PFSK-1 (cell line): ENCODE data around the gene ZNF398.

Experiments
- FOXP2 ChIP-seq: optimal IDR thresholded peaks from 2 replicates; pipeline ENCODE3; 2011; ENCODE audit warnings: borderline replicate concordance, control low read depth, inconsistent platforms; ENCODE audit not compliant: insufficient read depth; ENCODE audit errors: extremely low read length, extremely low read depth
- POLR2AphosphoS5 ChIP-seq: IDR thresholded peaks from 2 replicates; pipeline ENCODE4 v1.6.1; 2012; ENCODE audit warnings: low read depth, mild to moderate bottlenecking, control low read depth, low read length, moderate library complexity
- REST ChIP-seq, 2 experiments: IDR thresholded peaks; 2 replicates each; pipeline versions ENCODE4 v1.6.1 to v1.8.0; 2011 to 2012; ENCODE audit warnings: low read depth in 2 of 2, low read length in 2 of 2, control low read depth in 1 of 2, inconsistent platforms in 1 of 2, mild to moderate bottlenecking in 1 of 2, moderate library complexity in 1 of 2; ENCODE audit not compliant: insufficient read depth in 1 of 2
- SIN3A ChIP-seq: IDR thresholded peaks from 2 replicates; pipeline ENCODE4 v1.6.1; 2012; ENCODE audit warnings: mild to moderate bottlenecking, low read length, moderate library complexity, borderline replicate concordance; ENCODE audit not compliant: insufficient read depth
- TAF1 ChIP-seq: IDR thresholded peaks from 2 replicates; pipeline ENCODE4 v1.6.1; 2012; ENCODE audit warnings: low read length, control low read depth, borderline replicate concordance; ENCODE audit not compliant: insufficient read depth

Gene ZNF398

GRCh38 chr7:149218469-149219420 lies 71.5 kb downstream of the ZNF398 start:
- TF ChIP-seq REST (IDR thresholded peaks at IDR 0.05; ENCODE audit: insufficient read depth in 1 of 2, low read depth in 2 of 2, low read length in 2 of 2) (no peak), TAF1 (no peak), FOXP2 (no peak), SIN3A (no peak), POLR2AphosphoS5 (no peak)

DNA sequence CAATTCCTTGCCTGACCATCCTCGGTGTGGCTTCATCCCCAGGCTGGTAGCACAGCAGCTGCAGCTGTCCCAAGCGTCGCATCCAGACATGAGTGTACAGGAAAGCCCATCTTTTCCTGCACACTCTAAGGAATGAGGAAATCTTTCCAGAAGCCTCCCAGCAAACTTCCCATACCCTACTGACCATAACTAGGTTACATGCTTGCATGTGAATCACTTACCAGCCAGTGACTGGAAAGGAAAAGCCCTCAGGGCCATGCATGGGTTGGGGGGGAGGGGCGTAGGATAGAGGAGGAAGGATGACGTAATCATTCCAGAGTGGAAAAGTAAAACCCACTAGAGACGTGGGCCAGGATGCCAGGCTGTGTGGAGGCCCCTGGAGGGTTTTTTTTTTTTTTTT lies 73.3 kb downstream of the ZNF398 start:
- TF ChIP-seq SIN3A (no peak), POLR2AphosphoS5 (no peak), FOXP2 (no peak), TAF1 (no peak), REST (IDR thresholded peaks at IDR 0.05; ENCODE audit: insufficient read depth in 1 of 2, low read depth in 2 of 2, low read length in 2 of 2) (no peak)

- TF ChIP-seq REST (IDR thresholded peaks at IDR 0.05; ENCODE audit: insufficient read depth in 1 of 2, low read depth in 2 of 2, low read length in 2 of 2) (no peak), POLR2AphosphoS5 (no peak)
Measured at GRCh38 chr7:149223176-149223575, 75.9 kb downstream of the ZNF398 start.

- TF ChIP-seq FOXP2: no peak
- no peak for TF ChIP-seq SIN3A
- TF ChIP-seq REST (IDR thresholded peaks at IDR 0.05; ENCODE audit: insufficient read depth in 1 of 2, low read depth in 2 of 2, low read length in 2 of 2): no peak
- no peak for TF ChIP-seq TAF1
- TF ChIP-seq POLR2AphosphoS5: no peak
Measured at GRCh38 chr7:149223761-149224160, 76.5 kb downstream of the ZNF398 start.

DNA sequence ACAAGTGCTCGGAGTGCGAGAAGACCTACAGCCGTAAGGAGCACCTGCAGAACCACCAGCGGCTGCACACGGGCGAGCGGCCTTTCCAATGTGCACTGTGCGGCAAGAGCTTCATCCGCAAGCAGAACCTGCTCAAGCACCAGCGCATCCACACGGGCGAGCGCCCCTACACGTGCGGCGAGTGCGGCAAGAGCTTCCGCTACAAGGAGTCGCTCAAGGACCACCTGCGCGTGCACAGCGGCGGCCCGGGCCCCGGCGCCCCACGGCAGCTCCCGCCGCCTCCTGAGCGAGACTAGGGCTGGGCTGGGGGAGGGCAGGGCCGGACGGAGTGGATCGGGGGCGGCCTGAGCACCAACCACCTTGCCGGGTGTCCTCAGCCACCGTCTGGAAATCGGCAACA lies 77.1 kb downstream of the ZNF398 start:
- no peak for TF ChIP-seq REST (IDR thresholded peaks at IDR 0.05; ENCODE audit: insufficient read depth in 1 of 2, low read depth in 2 of 2, low read length in 2 of 2)
- no peak for TF ChIP-seq SIN3A
- TF ChIP-seq FOXP2: no peak
- TF ChIP-seq TAF1: no peak
- TF ChIP-seq POLR2AphosphoS5: no peak
